Right lobe of liver (tissue), 4 donors: ENCODE results near the gene ZNF319.

Source experiments
- CTCF ChIP-seq, 4 donors: fragments of 200-600 bp in 3 of 4; fragments of 450-650 bp in 1 of 4; IDR thresholded peaks; one replicate each; pipeline versions ENCODE4 v1.5.1 to v1.8.0; 2016 to 2022; ENCODE audit warnings: antibody characterized with exemption in 4 of 4, mild to moderate bottlenecking in 2 of 4
- POLR2A ChIP-seq: fragments of 450-650 bp; IDR thresholded peaks from one replicate; pipeline ENCODE4 v1.6.1; 2017; ENCODE audit warnings: antibody characterized with exemption, mild to moderate bottlenecking
- donor health status: DM: no; HTN: no; CAD: no.
- donor health status: DM: no; HTN: no; CAD: no.
- donor health status: DM: no; HTN: yes; CAD: no.

DNA sequence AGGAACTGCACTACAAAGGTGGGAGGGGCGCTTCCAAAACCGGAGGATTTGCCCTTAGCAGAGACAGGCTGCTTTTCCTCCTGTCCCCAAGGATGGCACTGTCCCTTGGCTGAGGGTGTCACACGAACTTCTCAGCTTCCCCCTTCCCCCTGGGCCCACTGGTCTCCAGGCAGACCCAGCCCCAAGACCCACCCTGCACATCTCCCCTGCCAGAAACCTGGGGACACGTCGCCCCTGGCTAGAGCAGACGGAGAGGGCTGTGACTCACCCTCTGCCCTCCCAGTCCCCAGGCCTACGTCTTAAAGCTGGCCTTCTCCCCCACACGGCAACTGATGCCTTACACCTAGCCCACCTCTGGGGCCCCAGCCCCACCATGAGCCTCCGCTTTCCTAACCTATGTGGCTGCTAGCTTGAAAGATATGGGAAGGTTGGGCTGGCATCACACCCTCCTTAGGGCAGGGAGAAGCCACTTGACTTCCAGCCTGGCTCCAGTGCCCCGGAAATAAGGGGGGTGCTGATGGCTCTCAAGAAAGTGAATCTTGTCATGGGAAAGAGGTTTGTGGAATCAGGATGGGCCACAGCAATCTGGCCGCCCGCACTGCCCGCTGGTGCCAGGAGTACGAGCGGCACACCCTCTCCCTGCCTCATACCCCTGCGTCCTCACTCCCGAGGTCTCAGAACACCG, 4.6 kb downstream of the ZNF319 start:
- TF ChIP-seq CTCF (IDR thresholded peaks at IDR 0.05) (no peak), POLR2A (no peak)
